SK-N-SH (cell line): Measurements from ENCODE around the gene TRIM72.

Source experiments
- CHD2 ChIP-seq: fragments of 150-350 bp; IDR thresholded peaks from 2 replicates; pipeline ENCODE4 v1.6.1; 2018; ENCODE audit warnings: low read length; ENCODE audit not compliant: partially characterized antibody
- CTCF ChIP-seq: fragments of 200-600 bp; sonication (generic); IDR thresholded peaks from 2 replicates; pipeline ENCODE4 v1.6.1; 2017; ENCODE audit warnings: antibody characterized with exemption, mild to moderate bottlenecking, moderate library complexity
- EZH2phosphoT487 ChIP-seq: fragments of 200-600 bp; sonication (generic); IDR thresholded peaks from 2 replicates; pipeline ENCODE4 v1.6.1; 2017; ENCODE audit warnings: low read depth, mixed run types, mild to moderate bottlenecking, antibody characterized with exemption, moderate library complexity, borderline replicate concordance
- FOXJ3 ChIP-seq: sonication (generic); formaldehyde crosslinking; IDR thresholded peaks from 2 replicates; pipeline ENCODE4 v1.5.1; 2020; ENCODE audit warnings: mild to moderate bottlenecking, missing genetic modification reagents
- GABPA ChIP-seq: IDR thresholded peaks from 2 replicates; pipeline ENCODE4 v1.4.0; 2012; ENCODE audit warnings: low read depth, mild to moderate bottlenecking
- NFIC ChIP-seq: IDR thresholded peaks from 2 replicates; pipeline ENCODE4 v1.4.0; 2012; ENCODE audit warnings: borderline replicate concordance
- PBX3 ChIP-seq: IDR thresholded peaks from 2 replicates; pipeline ENCODE4; 2012
- POLR2AphosphoS5 ChIP-seq: IDR thresholded peaks from 2 replicates; pipeline ENCODE4 v1.6.1; 2012; ENCODE audit warnings: low read depth, low read length
- RAD21 ChIP-seq: IDR thresholded peaks from 2 replicates; pipeline ENCODE4 v1.6.1; 2012; ENCODE audit warnings: mild to moderate bottlenecking, low read length
- TEAD4 ChIP-seq: IDR thresholded peaks from 2 replicates; pipeline ENCODE4 v1.4.0; 2012; ENCODE audit warnings: mild to moderate bottlenecking, borderline replicate concordance; ENCODE audit not compliant: insufficient read depth
- YY1 ChIP-seq: IDR thresholded peaks from 2 replicates; pipeline ENCODE4 v1.4.0; 2012; ENCODE audit warnings: low read depth, mild to moderate bottlenecking
- ZBTB33 ChIP-seq: IDR thresholded peaks from 2 replicates; pipeline ENCODE4 v1.4.0; 2012; ENCODE audit warnings: low read depth, borderline replicate concordance

GRCh38 chr16:31186930-31187807 lies 26.8 kb upstream of the TRIM72 start:
- no peak for TF ChIP-seq CTCF
- TF ChIP-seq NFIC, result no peak
- no peak for TF ChIP-seq CHD2
- peak; percentile 2; the same call in 1 of the 2 replicates for TF ChIP-seq POLR2AphosphoS5
- TF ChIP-seq FOXJ3 (CRISPR knock-in tag), result no peak
- TF ChIP-seq RAD21, result no peak
- no peak for TF ChIP-seq ZBTB33
- TF ChIP-seq EZH2phosphoT487, result no peak
- no peak for TF ChIP-seq TEAD4
- TF ChIP-seq GABPA, result no peak
- no peak for TF ChIP-seq PBX3
- TF ChIP-seq YY1, result no peak
